Activated CD8-positive, alpha-beta T cell treated with anti-CD3 and anti-CD28 coated beads for 36 hours (primary cell): ENCODE measurements around the gene ZNFX1. TPM values are rescaled to one million over a fixed set of nuclear protein-coding genes. Genes with fewer than 3 reads are reported as not detected.
A peak's percentile ranks its signal among the peaks of the same experiment; 100 is the strongest.

ENCODE experiments used
- ATAC-seq: fragments of 200-7000 bp; cut with Tn5 transposase; one replicate; pipeline ENCODE4 v1.10.0; 2021; ENCODE audit warnings: mild to moderate bottlenecking, moderate library complexity
- CTCF ChIA-PET: fragments of 350-600 bp; sonication (Branson Sonifier 250); formaldehyde crosslinking; loops from one replicate; lab custom pipeline; 2021; ENCODE audit warnings: antibody characterized with exemption; lab: Charles Lee
- POLR2A ChIA-PET: fragments of 350-600 bp; sonication (Branson Sonifier 250); formaldehyde crosslinking; loops from one replicate; lab custom pipeline; 2021; ENCODE audit warnings: antibody characterized with exemption; lab: Charles Lee
- DNase-seq: peaks from one replicate; pipeline ENCODE4 v3.0.0-alpha.2; 2020
- H3K27ac Mint-ChIP-seq: one replicate; pipeline ENCODE4 v1.8.0; 2021; ENCODE audit warnings: mild to moderate bottlenecking, mixed read lengths
- H3K27me3 Mint-ChIP-seq: one replicate; pipeline ENCODE4 v1.8.0; 2021; ENCODE audit warnings: mixed read lengths
- H3K36me3 Mint-ChIP-seq: one replicate; pipeline ENCODE4 v1.8.0; 2021; ENCODE audit warnings: low read depth, mixed read lengths
- H3K4me1 Mint-ChIP-seq: one replicate; pipeline ENCODE4 v1.8.0; 2021; ENCODE audit warnings: low read depth, mixed read lengths
- H3K4me3 Mint-ChIP-seq: one replicate; pipeline ENCODE4 v1.8.0; 2021; ENCODE audit warnings: mild to moderate bottlenecking, moderate library complexity, mixed read lengths
- H3K9me3 Mint-ChIP-seq: one replicate; pipeline ENCODE4 v1.8.0; 2021; ENCODE audit warnings: mixed read lengths
- CTCF ChIP-seq: fragments of 200-600 bp; IDR thresholded peaks from one replicate; pipeline ENCODE4 v1.8.0; 2022; ENCODE audit warnings: antibody characterized with exemption, mild to moderate bottlenecking
- intact Hi-C: fragments of 100-400 bp; cut with micrococcal nuclease; formaldehyde crosslinking; loops from one replicate; pipeline ENCODE4 v1.10.0; 2022
- total RNA-seq, 2 experiments: library from RNA; stranded (reverse); gene quantifications; one replicate each; pipeline ENCODE4 v1.2.3, GENCODE V29; 2021

Gene ZNFX1
- total RNA-seq, 2 experiments from 2014 or later = 27.4 to 27.7 TPM

GRCh38 chr20:49252556-49253350, 25.1 kb downstream of the ZNFX1 start:
- Mint-ChIP-seq H3K9me3 (no peaks in the 10 kb centered on the region), H3K27me3 (no peaks in the 10 kb centered on the region), H3K36me3 (peaks cover 57% of the 10 kb centered on the region), H3K4me1 (no peaks in the 10 kb centered on the region), H3K4me3 (no peak overlapping the region), H3K27ac (peak overlapping the region; percentile 55)
- no peak for TF ChIP-seq CTCF
- no peak for DNase-seq
- POLR2A ChIA-PET = interaction anchor here (1.1 to 5.5 kb wide), 7 partner anchors 10 to 206 kb away, joined by 3 to 37 read pairs (median 6); partner anchors contain the start of gene CSE1L
- intact Hi-C loops = no loop called here
- CTCF ChIA-PET = interaction anchor here (1.1 to 3.1 kb wide), 4 partner anchors 9 to 120 kb away, joined by 3 to 11 read pairs (median 6); no protein-coding TSS in a partner anchor
- no peak for ATAC-seq

GRCh38 chr20:49248879-49249665, 28.8 kb downstream of the ZNFX1 start:
- ATAC-seq = no peak
- no peak for DNase-seq
- ChIA-PET CTCF (no interaction called here), POLR2A (interaction anchor here (0.9 to 2.4 kb wide), 5 partner anchors 8 to 83 kb away, joined by 3 to 12 read pairs (median 3); no protein-coding TSS in a partner anchor)
- no peak for TF ChIP-seq CTCF
- H3K4me1 Mint-ChIP-seq = no peaks in the 10 kb centered on the region
- H3K9me3 Mint-ChIP-seq = no peaks in the 10 kb centered on the region
- peaks cover 52% of the 10 kb centered on the region for H3K36me3 Mint-ChIP-seq
- intact Hi-C loops = no loop called here
- H3K27me3 Mint-ChIP-seq = no peaks in the 10 kb centered on the region
- H3K4me3 Mint-ChIP-seq = no peak overlapping the region
- H3K27ac Mint-ChIP-seq = peak overlapping the region; percentile 49

- Mint-ChIP-seq H3K27me3 (no peaks in the 10 kb centered on the region), H3K9me3 (no peaks in the 10 kb centered on the region)
- no peak for TF ChIP-seq CTCF
These were observed 29.6 kb downstream of the ZNFX1 start for GRCh38 chr20:49248301-49248700.

GRCh38 chr20:49247792-49248191, 30.1 kb downstream of the ZNFX1 start:
- intact Hi-C loops = no loop called here
- H3K9me3 Mint-ChIP-seq = no peaks in the 10 kb centered on the region
- TF ChIP-seq CTCF = no peak
- no peak for ATAC-seq
- H3K27ac Mint-ChIP-seq = peak overlapping the region; percentile 72
- H3K4me3 Mint-ChIP-seq = no peak overlapping the region
- no peaks in the 10 kb centered on the region for H3K4me1 Mint-ChIP-seq
- no peaks in the 10 kb centered on the region for H3K27me3 Mint-ChIP-seq
- POLR2A ChIA-PET = interaction anchor here (0.8 to 2.8 kb wide), 10 partner anchors 12 to 82 kb away, joined by 3 to 12 read pairs (median 4); no protein-coding TSS in a partner anchor
- peaks cover 44% of the 10 kb centered on the region for H3K36me3 Mint-ChIP-seq
- CTCF ChIA-PET = interaction anchor here (0.7 to 2.9 kb wide), 5 partner anchors 10 to 67 kb away, joined by 3 to 18 read pairs (median 5); no protein-coding TSS in a partner anchor
- DNase-seq = no peak

More at GRCh38 chr20:49248301-49248700, 29.6 kb downstream of the ZNFX1 start:
- ChIA-PET CTCF (no interaction called here), POLR2A (interaction anchor here (0.8 to 2.8 kb wide), 9 partner anchors 12 to 82 kb away, joined by 3 to 12 read pairs (median 4); no protein-coding TSS in a partner anchor)
- ATAC-seq (no peak), DNase-seq (no peak)
- intact Hi-C loops = no loop called here
- peaks cover 49% of the 10 kb centered on the region for H3K36me3 Mint-ChIP-seq
- H3K4me1 Mint-ChIP-seq = no peaks in the 10 kb centered on the region
- H3K4me3 Mint-ChIP-seq = no peak overlapping the region
- peak overlapping the region; percentile 72 for H3K27ac Mint-ChIP-seq
